CD14-positive monocyte (primary cell): ENCODE results near the gene MTA1. TPM values are rescaled to one million over a fixed set of nuclear protein-coding genes. Genes with fewer than 3 reads are reported as not detected.

Experiments used
- DNase-seq, 3 donors: peaks; one replicate each; pipeline ENCODE4 v3.0.0-alpha.2; 2011 to 2022
- H2AFZ ChIP-seq: 2 replicates; pipeline ENCODE4 v1.6.0; 2012; ENCODE audit warnings: mild to moderate bottlenecking, low read depth, low read length, inconsistent platforms; ENCODE audit not compliant: insufficient read depth, poor library complexity, severe bottlenecking
- H3K27ac ChIP-seq, 2 donors: 1 replicate in 1 of 2; 2 replicates in 1 of 2; pipeline ENCODE4 v1.5.1; 2012 to 2013; ENCODE audit warnings: low read length in 2 of 2, control low read depth in 1 of 2, inconsistent platforms in 1 of 2, low read depth in 1 of 2, mild to moderate bottlenecking in 1 of 2
- H3K27me3 ChIP-seq, 2 donors: one replicate each; pipeline versions ENCODE4 v1.6.0 to v1.6.1; 2011 to 2013; ENCODE audit warnings: low read length in 2 of 2; ENCODE audit not compliant: control insufficient read depth in 2 of 2, insufficient read depth in 2 of 2
- H3K36me3 ChIP-seq, 2 donors: replicated peaks in 1 of 2; 1 replicate in 1 of 2; 2 replicates in 1 of 2; pipeline versions ENCODE4 v1.5.1 to v1.6.1; 2012 to 2013; ENCODE audit warnings: low read length in 2 of 2, control low read depth in 1 of 2, inconsistent platforms in 1 of 2, mild to moderate bottlenecking in 1 of 2; ENCODE audit not compliant: insufficient read depth in 2 of 2, control insufficient read depth in 1 of 2
- H3K4me1 ChIP-seq, 2 donors: 1 replicate in 1 of 2; 2 replicates in 1 of 2; pipeline versions ENCODE4 v1.5.1 to v1.6.1; 2012 to 2013; ENCODE audit warnings: low read length in 2 of 2, control low read depth in 1 of 2, inconsistent platforms in 1 of 2, mild to moderate bottlenecking in 1 of 2, moderate library complexity in 1 of 2; ENCODE audit not compliant: insufficient read depth in 2 of 2, control insufficient read depth in 1 of 2
- H3K4me2 ChIP-seq: replicated peaks from 2 replicates; pipeline ENCODE3; 2012; ENCODE audit warnings: low read length, moderate library complexity, mild to moderate bottlenecking; ENCODE audit not compliant: poor library complexity, severe bottlenecking; ENCODE audit errors: extremely low read depth
- H3K4me3 ChIP-seq, 3 experiments: fragments of 200-600 bp in 1 of 3; sonication (generic) in 1 of 3; replicated peaks in 1 of 3; 1 replicate in 2 of 3; 2 replicates in 1 of 3; pipeline ENCODE4 v1.5.1; 2011 to 2013; ENCODE audit warnings: low read length in 3 of 3, mild to moderate bottlenecking in 3 of 3, control low read depth in 2 of 3, low read depth in 2 of 3, inconsistent platforms in 1 of 3, moderate library complexity in 1 of 3
- H3K79me2 ChIP-seq: 2 replicates; pipeline ENCODE4 v1.6.0; 2012; ENCODE audit warnings: mild to moderate bottlenecking, control low read depth, inconsistent platforms, low read length, moderate library complexity; ENCODE audit not compliant: insufficient read depth
- H3K9ac ChIP-seq: 2 replicates; pipeline ENCODE4 v1.6.0; 2017; ENCODE audit warnings: low read length, mild to moderate bottlenecking; ENCODE audit not compliant: insufficient read depth, poor library complexity, severe bottlenecking
- H3K9me3 ChIP-seq, 2 donors: replicated peaks in 1 of 2; 1 replicate in 1 of 2; 2 replicates in 1 of 2; pipeline versions ENCODE4 v1.5.1 to v1.6.1; 2012 to 2013; ENCODE audit warnings: low read length in 2 of 2, control low read depth in 1 of 2; ENCODE audit not compliant: control insufficient read depth in 1 of 2, insufficient read depth in 1 of 2
- H4K20me1 ChIP-seq: 2 replicates; pipeline ENCODE4 v1.6.0; 2012; ENCODE audit warnings: mild to moderate bottlenecking, low read length, control low read depth, moderate library complexity; ENCODE audit not compliant: insufficient read depth
- H3K27ac Mint-ChIP-seq, 7 donors: one replicate each; pipeline ENCODE4 v1.8.0; 2020; ENCODE audit warnings: mild to moderate bottlenecking in 7 of 7, mixed read lengths in 7 of 7, moderate library complexity in 6 of 7, inconsistent platforms in 2 of 7
- H3K27me3 Mint-ChIP-seq, 3 donors: one replicate each; pipeline ENCODE4 v1.8.0; 2021 to 2022; ENCODE audit warnings: low read depth in 3 of 3, mild to moderate bottlenecking in 3 of 3, mixed read lengths in 3 of 3, moderate library complexity in 3 of 3, inconsistent platforms in 1 of 3
- H3K36me3 Mint-ChIP-seq, 2 donors: one replicate each; pipeline ENCODE4 v1.8.0; 2020; ENCODE audit warnings: mixed read lengths in 2 of 2, inconsistent platforms in 1 of 2, mild to moderate bottlenecking in 1 of 2
- H3K4me1 Mint-ChIP-seq: one replicate; pipeline ENCODE4 v1.8.0; 2020; ENCODE audit warnings: mild to moderate bottlenecking, mixed read lengths
- H3K4me3 Mint-ChIP-seq, 2 donors: one replicate each; pipeline ENCODE4 v1.8.0; 2020; ENCODE audit warnings: mild to moderate bottlenecking in 2 of 2, mixed read lengths in 2 of 2, moderate library complexity in 1 of 2
- H3K9me3 Mint-ChIP-seq, 7 donors: one replicate each; pipeline ENCODE4 v1.8.0; 2020 to 2022; ENCODE audit warnings: mixed read lengths in 7 of 7, mild to moderate bottlenecking in 6 of 7, moderate library complexity in 6 of 7, inconsistent platforms in 2 of 7
- CTCF ChIP-seq: fragments of 200-600 bp; IDR thresholded peaks from one replicate; pipeline ENCODE4 v1.8.0; 2022; ENCODE audit warnings: antibody characterized with exemption, mild to moderate bottlenecking
- WGBS: methylation state at CpG from one replicate; pipeline ENCODE4 v1.1.5; 2013; ENCODE audit warnings: missing lambda C conversion rate; ENCODE audit not compliant: insufficient coverage; 5-methylcytosine and 5-hydroxymethylcytosine counted together
- intact Hi-C, 2 donors: fragments of 100-400 bp; cut with micrococcal nuclease; formaldehyde crosslinking; loops; one replicate each; pipeline versions ENCODE4 v1.15.0 to v1.15.1; 2023
- polyA plus RNA-seq, 3 donors: library from polyadenylated mRNA; depleted of rRNA in 1 of 3; unstranded in 2 of 3; stranded (reverse) in 1 of 3; fragments of 300-500 nt in 2 of 3; fragments of >200 nt in 1 of 3; fragmentation: Illumina TruSeq in 2 of 3; gene quantifications; 1 replicate in 2 of 3; 2 replicates in 1 of 3; pipeline ENCODE4 v1.2.3, GENCODE V29; 2012 to 2021

The MTA1 gene
- polyA plus RNA-seq, 3 donors: 0.91 to 102 (median 2.0) TPM

DNA sequence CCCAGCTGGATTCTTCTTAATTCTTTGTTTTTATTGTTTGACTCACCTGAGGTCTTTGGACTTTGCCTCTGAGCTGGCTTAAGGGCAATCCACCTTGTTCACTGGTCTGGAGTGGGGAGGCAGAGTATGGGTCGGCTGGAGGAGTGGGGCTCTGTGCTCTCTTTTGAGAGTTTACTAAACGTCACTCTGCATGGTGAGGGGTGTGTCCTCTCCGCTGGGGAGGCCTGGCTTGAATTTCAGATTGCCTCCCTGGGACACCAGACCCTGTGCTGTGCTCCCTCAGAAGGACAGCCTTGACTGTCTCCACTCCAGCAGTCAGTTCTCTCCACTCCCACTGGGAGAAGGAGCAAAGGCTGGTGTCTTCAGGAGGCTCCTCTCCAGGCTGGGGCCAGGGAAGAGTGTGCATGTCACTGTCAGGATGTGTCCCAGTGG is 1.9 kb upstream of the MTA1 start:
- no peak for TF ChIP-seq CTCF
- WGBS: 100% methylated on average over 1 of the region's 3 CpGs
- peaks cover 25% of the 10 kb centered on the region for H3K79me2 ChIP-seq
- peaks cover 22% of the 10 kb centered on the region for H4K20me1 ChIP-seq
- peaks cover 0 to 5% (median 0%) of the 10 kb centered on the region in 7 donors for H3K9me3 Mint-ChIP-seq
- H3K9me3 ChIP-seq: no peaks in the 10 kb centered on the region
- H3K36me3 Mint-ChIP-seq: peaks cover 2% of the 10 kb centered on the region in 2 donors
- H3K27ac Mint-ChIP-seq: peak overlapping the region in 1 of 7 donors; percentile 24
- H3K36me3 ChIP-seq: no peaks in the 10 kb centered on the region
- H3K4me3 ChIP-seq: no peak overlapping the region
- intact Hi-C loops: loop anchor here in 1 of 2 donors (5.0 kb wide), 1 partner anchor 45 kb away; no protein-coding TSS in a partner anchor
- peaks cover 30 to 38% (median 34%) of the 10 kb centered on the region in 3 donors for H3K27me3 Mint-ChIP-seq
- H3K27ac ChIP-seq: no peak overlapping the region
- H3K4me1 ChIP-seq: peaks cover 35 to 46% of the 10 kb centered on the region in 2 donors
- peaks cover 4 to 26% of the 10 kb centered on the region in 2 donors for H3K27me3 ChIP-seq
- no peak overlapping the region for H3K4me3 Mint-ChIP-seq
- no peak overlapping the region for H2AFZ ChIP-seq
- H3K4me2 ChIP-seq: no peak overlapping the region
- peaks cover 30% of the 10 kb centered on the region for H3K4me1 Mint-ChIP-seq
- H3K9ac ChIP-seq: no peak overlapping the region
- no peak for DNase-seq

DNA sequence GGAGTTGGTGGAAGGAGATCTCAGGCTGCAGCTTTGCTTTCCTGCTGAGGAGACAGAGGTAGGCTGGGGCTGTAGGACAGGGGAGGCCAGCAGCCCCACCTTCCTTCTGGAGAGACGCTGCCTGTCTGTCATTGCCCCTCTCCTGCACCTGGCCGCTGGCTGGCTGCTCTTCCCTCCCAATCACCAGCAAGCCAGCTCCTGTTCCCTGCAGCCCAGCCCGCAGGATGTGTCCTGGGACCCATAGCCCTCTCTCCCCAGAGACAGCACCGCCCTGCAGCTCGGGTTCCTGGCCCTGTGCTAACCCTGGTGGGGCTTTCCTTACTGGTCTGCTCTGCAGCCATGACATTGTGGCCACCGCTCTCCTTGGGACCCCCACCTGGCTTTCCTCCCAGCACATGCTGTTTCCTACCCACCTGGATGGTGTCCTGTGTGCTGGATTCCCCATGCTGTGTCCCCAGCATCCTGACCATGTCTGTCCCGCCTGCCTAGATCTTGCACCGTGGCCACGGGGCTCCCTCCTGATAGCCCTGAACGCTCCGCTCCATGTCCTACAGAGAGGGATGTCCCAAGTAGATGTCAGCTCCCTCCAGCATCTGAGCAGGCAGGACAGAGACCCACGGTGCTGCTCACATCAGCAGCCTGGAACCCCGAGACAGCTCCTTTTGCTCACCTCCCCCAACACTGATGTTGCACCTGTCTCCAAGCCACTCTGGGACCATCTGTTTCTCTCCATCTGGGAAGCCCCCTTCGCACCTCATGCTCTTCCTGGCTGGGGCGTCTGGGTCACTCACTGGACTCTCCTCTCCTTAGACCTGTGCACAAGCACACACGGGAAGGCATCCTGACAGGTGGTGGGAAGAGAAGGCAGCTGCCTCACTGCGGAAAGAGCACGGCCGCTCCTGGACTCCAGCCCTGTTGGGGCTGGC is 1.1 kb upstream of the MTA1 start:
- peak overlapping the region; percentile 81 for H3K4me2 ChIP-seq
- H3K79me2 ChIP-seq: peaks cover 33% of the 10 kb centered on the region
- Mint-ChIP-seq H3K4me1 (peaks cover 33% of the 10 kb centered on the region), H3K27me3 (peaks cover 22 to 31% (median 26%) of the 10 kb centered on the region in 3 donors), H3K36me3 (peaks cover under 1 to 6% of the 10 kb centered on the region in 2 donors), H3K9me3 (peaks cover 0 to 2% (median 0%) of the 10 kb centered on the region in 7 donors), H3K4me3 (peak overlapping the region; percentile 72 to 81), H3K27ac (peak overlapping the region in 1 of 7 donors; percentile 14)
- no peaks in the 10 kb centered on the region for H3K9me3 ChIP-seq
- H3K36me3 ChIP-seq: no peaks in the 10 kb centered on the region
- H4K20me1 ChIP-seq: peaks cover 27% of the 10 kb centered on the region
- H3K27ac ChIP-seq: no peak overlapping the region
- H2AFZ ChIP-seq: peak overlapping the region; percentile 93
- H3K4me1 ChIP-seq: peaks cover 35 to 47% of the 10 kb centered on the region in 2 donors
- H3K27me3 ChIP-seq: peaks cover 4 to 18% of the 10 kb centered on the region in 2 donors
- intact Hi-C loops: loop anchor here in 1 of 2 donors (5.0 kb wide), 1 partner anchor 46 kb away; no protein-coding TSS in a partner anchor
- WGBS: 89% methylated on average over 17 of the region's 19 CpGs
- H3K9ac ChIP-seq: peak overlapping the region; percentile 68
- peak overlapping the region in 1 of 3 experiments; percentile 78 for H3K4me3 ChIP-seq
- TF ChIP-seq CTCF: no peak
- DNase-seq: no peak
